GM12892 (cell line): ENCODE data around the gene SWSAP1.

Experiments
- DNase-seq: peaks from one replicate; pipeline ENCODE4 v3.0.0; 2011; ENCODE audit not compliant: insufficient read length
- FAIRE-seq: peaks from 2 replicates; lab custom pipeline; 2011; peaks lifted over from hg19 to GRCh38; lab: Jason Lieb, UNC
- POLR2A ChIP-seq: IDR thresholded peaks from 2 replicates; pipeline ENCODE4 v1.6.1; 2011; ENCODE audit warnings: low read depth, low read length, control low read depth
- POLR2AphosphoS5 ChIP-seq: IDR thresholded peaks from 2 replicates; pipeline ENCODE4 v1.6.1; 2011; ENCODE audit warnings: low read depth, low read length, control low read depth
- TAF1 ChIP-seq: IDR thresholded peaks from 2 replicates; pipeline ENCODE4 v1.6.1; 2011; ENCODE audit warnings: low read depth, mild to moderate bottlenecking, control low read depth, low read length, borderline replicate concordance

Gene SWSAP1

DNA sequence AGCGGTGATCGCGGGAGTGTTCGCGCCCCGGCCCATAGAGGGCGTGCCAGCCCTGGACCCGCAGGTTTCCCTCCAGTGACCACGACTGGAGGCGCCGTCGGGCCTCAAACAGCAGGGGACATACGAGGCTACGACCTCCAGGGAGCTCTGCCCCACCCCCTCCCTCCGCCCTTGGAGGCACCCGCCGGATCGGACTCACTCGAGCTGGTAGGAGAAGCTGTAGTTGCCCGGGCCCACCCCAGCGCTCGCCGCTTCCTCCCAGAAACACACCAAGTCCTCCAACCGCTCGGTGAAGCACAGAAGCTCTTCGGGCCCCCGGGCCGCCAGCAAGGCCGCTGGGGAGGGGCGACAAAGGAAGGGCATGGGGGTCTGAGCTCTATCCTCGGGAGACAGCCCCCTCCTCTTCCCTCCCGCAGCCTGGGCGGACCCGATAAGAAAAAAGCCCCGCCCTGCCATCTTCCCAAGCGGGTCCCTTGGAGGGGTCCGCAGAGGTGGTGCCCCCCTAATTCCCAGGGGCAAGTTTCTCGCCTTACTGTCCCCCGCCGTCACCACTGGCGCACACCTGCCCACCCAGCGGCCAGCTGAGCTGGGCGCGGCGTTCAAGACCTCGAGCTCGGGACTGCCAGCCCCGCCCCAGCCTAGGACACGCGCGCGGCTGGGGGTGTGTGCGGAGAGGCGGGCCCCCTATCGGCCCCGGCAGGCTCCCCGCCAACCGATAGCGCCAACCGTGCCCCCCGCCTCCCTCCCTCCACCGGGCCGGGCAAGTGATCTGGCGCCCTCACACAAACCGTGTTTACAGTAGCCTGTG, 8.6 kb downstream of the SWSAP1 start:
- TF ChIP-seq POLR2A (no peak), POLR2AphosphoS5 (no peak), TAF1 (no peak)
- DNase-seq (peak; percentile 39), FAIRE-seq (no peak)

DNA sequence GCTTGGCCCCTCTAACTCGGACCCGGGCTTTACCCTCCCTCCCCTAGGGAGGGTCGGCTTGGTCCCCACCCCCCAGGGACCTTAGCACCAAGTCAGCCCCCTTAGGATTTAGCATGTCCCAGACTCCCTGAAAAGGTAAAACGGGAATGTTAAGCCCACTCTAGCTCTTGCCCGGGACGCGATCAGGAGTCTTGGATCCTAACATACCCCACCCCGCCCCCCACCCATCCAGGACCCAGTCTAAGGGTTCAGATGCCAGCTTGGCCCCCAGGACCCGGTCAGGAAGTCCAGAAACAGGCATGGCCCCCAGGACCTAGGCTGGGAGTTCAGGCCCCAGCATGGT, 9.2 kb downstream of the SWSAP1 start:
- FAIRE-seq, result no peak
- no peak for DNase-seq
- TF ChIP-seq TAF1 (no peak), POLR2A (no peak), POLR2AphosphoS5 (no peak)

DNA sequence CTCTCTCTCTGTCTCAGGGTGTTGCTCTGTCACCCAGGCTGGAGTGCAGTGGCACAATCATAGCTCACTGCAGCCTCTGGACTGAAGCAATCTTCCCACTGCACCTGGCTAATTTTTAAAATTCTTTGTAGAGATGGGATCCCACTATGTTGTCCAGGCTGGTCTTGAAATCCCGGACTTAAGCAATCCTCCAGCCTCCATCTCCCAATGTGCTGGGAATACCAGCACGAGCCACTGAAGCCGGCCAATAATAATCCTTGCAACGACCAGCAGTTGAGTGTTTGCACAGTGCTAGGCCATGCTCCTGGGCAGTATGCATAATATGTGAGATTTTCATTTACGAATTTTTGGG, 10.3 kb downstream of the SWSAP1 start:
- no peak for TF ChIP-seq TAF1
- no peak for TF ChIP-seq POLR2A
- no peak for TF ChIP-seq POLR2AphosphoS5
- FAIRE-seq, result no peak

GRCh38 chr19:11387162-11388034, 12.9 kb downstream of the SWSAP1 start:
- TF ChIP-seq TAF1, result no peak
- TF ChIP-seq POLR2A, result no peak
- TF ChIP-seq POLR2AphosphoS5, result no peak
- no peak for FAIRE-seq
- no peak for DNase-seq

More for the DNA sequence above, 10.3 kb downstream of the SWSAP1 start:
- DNase-seq, result no peak

GRCh38 chr19:11390359-11390758, 15.9 kb downstream of the SWSAP1 start:
- FAIRE-seq, result no peak
- TF ChIP-seq POLR2A (no peak), POLR2AphosphoS5 (no peak), TAF1 (no peak)
- no peak for DNase-seq

GRCh38 chr19:11390933-11391680, 16.6 kb downstream of the SWSAP1 start:
- no peak for DNase-seq
- no peak for FAIRE-seq
- TF ChIP-seq TAF1 (no peak), POLR2AphosphoS5 (no peak), POLR2A (no peak)

DNA sequence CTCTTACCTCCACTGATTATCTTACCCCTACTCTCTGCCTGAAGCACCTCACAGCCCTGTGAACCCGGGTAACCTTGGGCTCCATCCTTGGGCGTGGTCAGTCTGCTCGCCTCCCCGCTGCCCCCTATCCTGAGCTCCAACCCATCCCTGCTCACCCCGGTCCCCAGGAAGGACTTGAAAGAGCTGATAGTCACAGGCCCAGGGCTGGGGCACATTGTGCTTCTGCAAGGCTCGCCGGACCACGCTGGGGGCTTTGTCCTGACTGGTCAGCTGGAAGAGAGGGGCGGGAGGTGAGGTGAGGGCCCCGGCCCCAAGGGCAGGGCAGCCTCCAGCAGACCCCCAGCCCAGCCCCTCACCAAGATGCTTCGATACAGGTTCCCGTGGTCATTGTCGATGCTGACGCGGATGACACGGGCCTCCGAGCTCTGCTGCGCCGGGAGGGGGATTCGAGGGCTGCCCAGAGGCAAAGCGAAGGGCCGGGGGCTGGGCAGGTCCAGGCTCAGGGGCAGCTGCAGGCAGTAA, 22.7 kb downstream of the SWSAP1 start:
- DNase-seq (no peak), FAIRE-seq (no peak)
- TF ChIP-seq POLR2A (no peak), TAF1 (no peak), POLR2AphosphoS5 (no peak)

GRCh38 chr19:11399667-11400066, 25.2 kb downstream of the SWSAP1 start:
- no peak for FAIRE-seq
- DNase-seq, result no peak
- TF ChIP-seq POLR2AphosphoS5 (no peak), POLR2A (no peak), TAF1 (no peak)

DNA sequence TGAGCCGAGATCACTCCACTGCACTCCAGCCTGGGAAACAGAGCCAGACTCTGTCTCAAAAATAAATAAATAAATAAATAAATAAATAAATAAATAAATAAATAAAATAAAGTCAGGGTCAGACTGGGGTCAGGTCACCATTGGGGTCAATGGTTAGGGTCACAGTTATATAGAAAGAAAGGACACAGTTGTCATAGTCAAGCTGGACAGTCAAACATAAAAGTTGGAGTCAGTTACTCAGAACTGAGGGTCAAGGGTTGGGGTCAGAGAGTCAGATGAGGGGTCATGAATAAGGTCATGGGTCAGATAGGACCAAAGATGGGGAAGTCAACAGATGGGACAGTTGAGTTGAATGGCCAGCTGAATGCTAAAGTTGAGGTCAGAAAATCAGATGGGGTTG, 26.3 kb downstream of the SWSAP1 start:
- TF ChIP-seq TAF1 (no peak), POLR2AphosphoS5 (no peak), POLR2A (no peak)
- FAIRE-seq, result no peak
- DNase-seq, result no peak

- no peak for DNase-seq
- TF ChIP-seq POLR2A (no peak), TAF1 (no peak), POLR2AphosphoS5 (no peak)
- no peak for FAIRE-seq
Observed at GRCh38 chr19:11401808-11402543, 27.5 kb downstream of the SWSAP1 start.
